ENCODE data around the gene HLA-E. TPM values are rescaled to one million over a fixed set of nuclear protein-coding genes. Genes with fewer than 3 reads are reported as not detected.

Gene HLA-E
- total and polyA plus RNA-seq, 2 of the 13 experiments (the other 11 are each of a cell fraction or from before 2014, with no cell fraction given): 45.2 to 90.4 TPM

DNA sequence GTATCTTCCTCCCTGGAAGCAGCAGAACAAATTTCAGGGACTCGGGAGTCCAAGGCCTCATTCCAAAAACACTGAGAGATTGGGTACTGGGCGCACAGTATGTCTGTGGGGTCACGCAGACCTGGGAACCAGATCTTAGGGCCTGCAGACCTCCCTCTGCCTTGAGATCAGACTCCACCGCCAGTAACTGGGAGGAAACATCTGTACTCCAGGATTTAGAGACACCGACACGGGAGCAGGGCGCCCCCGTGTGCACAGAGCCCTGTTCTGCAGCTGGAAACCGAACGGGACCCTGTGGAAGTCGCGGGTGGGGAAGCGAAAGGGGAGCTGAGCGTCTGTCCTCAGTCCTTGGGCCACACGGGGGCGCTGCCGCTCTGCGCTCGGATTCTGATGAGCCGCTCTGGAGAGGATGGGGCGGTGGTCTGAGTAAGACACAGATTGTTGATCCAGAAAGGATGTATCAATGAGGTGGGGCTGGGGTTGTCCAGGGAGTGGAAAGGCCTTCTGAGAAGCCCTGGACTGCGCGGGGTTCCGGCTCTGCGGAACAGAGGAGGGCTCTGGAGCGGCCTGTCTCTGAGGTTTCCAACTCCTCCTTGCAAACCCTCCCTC lies 35.7 kb upstream of the HLA-E start:
- ATAC-seq: peak; percentile 89
- ChIA-PET POLR2A (no interaction called here), CTCF (ENCODE audit: low intra/inter-chr PET ratio, low total read pairs) (interaction anchor here (0.8 to 1.6 kb wide), 6 partner anchors 28 to 96 kb away, joined by 3 to 9 read pairs (median 3); no protein-coding TSS in a partner anchor)
- intact Hi-C loops (cut with micrococcal nuclease; ENCODE audit: unreplicated experiment) (no loop called here), in situ Hi-C loops (cut with HindIII; ENCODE audit: extremely low pct_ligation_motif_present, low pct_unique_long_range_greater_than_20kb) (loop anchor here (25.0 kb wide), 1 partner anchor 634 kb away; no protein-coding TSS in a partner anchor)
- FAIRE-seq: peak; percentile 73
- no peak overlapping the region for H3K27ac ChIP-seq (ENCODE audit: extremely low read length, insufficient read depth, low read length)
- peaks cover 21 to 77% of the 10 kb centered on the region in 2 experiments; a peak in 4 of 5 replicates for H3K27me3 ChIP-seq (ENCODE audit: control insufficient read depth in 1 of 2, insufficient read depth in 2 of 2, low read length in 2 of 2)
- no peaks in the 10 kb centered on the region for H3K9me3 ChIP-seq (ENCODE audit: low read length)
- H2AFZ ChIP-seq (ENCODE audit: low read length): no peak overlapping the region
- no peak overlapping the region for H3K4me3 ChIP-seq (replicated peaks in 1 of 3; ENCODE audit: insufficient read depth in 1 of 3, low read depth in 2 of 3, low read length in 3 of 3)
- H3K79me2 ChIP-seq (ENCODE audit: insufficient read depth, low read length): no peaks in the 10 kb centered on the region
- BruUV-seq (replicated peaks): no TSS peak
- 15% methylated on average over 13 of the region's 26 CpGs for WGBS (ENCODE audit: low lambda C conversion rate)
- no peaks in the 10 kb centered on the region; the same call in 1 of the 2 replicates for H4K20me1 ChIP-seq (ENCODE audit: insufficient read depth, low read length)
- H3K4me2 ChIP-seq (ENCODE audit: low read depth, low read length): peak overlapping the region; percentile 25; the same call in 1 of the 2 replicates
- H3K36me3 ChIP-seq (replicated peaks in 1 of 2; ENCODE audit: control insufficient read depth in 1 of 2, insufficient read depth in 2 of 2, low read length in 2 of 2): no peaks in the 10 kb centered on the region
- H3K9ac ChIP-seq (ENCODE audit: insufficient read depth, low read depth, low read length): no peak overlapping the region
- H3K4me1 ChIP-seq (ENCODE audit: insufficient read depth, low read length): peaks cover 17% of the 10 kb centered on the region
- peak; percentile 84 for DNase-seq (ENCODE audit: low spot score)
- TF ChIP-seq, protein P1, sequence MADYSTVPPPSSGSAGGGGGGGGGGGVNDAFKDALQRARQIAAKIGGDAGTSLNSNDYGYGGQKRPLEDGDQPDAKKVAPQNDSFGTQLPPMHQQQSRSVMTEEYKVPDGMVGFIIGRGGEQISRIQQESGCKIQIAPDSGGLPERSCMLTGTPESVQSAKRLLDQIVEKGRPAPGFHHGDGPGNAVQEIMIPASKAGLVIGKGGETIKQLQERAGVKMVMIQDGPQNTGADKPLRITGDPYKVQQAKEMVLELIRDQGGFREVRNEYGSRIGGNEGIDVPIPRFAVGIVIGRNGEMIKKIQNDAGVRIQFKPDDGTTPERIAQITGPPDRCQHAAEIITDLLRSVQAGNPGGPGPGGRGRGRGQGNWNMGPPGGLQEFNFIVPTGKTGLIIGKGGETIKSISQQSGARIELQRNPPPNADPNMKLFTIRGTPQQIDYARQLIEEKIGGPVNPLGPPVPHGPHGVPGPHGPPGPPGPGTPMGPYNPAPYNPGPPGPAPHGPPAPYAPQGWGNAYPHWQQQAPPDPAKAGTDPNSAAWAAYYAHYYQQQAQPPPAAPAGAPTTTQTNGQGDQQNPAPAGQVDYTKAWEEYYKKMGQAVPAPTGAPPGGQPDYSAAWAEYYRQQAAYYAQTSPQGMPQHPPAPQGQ (CRISPR knock-in tag; IDR thresholded peaks at IDR 0.05; ENCODE audit: borderline replicate concordance): 0 out of 2 replicates have a peak, but pooled peaks have one; percentile 30
- TF ChIP-seq PRPF4 (IDR thresholded peaks at IDR 0.05; ENCODE audit: low read depth, low read length, poor library complexity, severe bottlenecking): no peak
- 0 out of 2 replicates have a peak, but pooled peaks have one; percentile 38 for TF ChIP-seq RFXANK (CRISPR knock-in tag; IDR thresholded peaks at IDR 0.05)
- peak; percentile 89 for TF ChIP-seq XRCC5 (optimal IDR thresholded peaks at IDR 0.05; ENCODE audit: low read length)
- 0 out of 2 replicates have a peak, but pooled peaks have one; percentile 19 for TF ChIP-seq MIER3 (CRISPR knock-in tag; IDR thresholded peaks at IDR 0.05; ENCODE audit: borderline replicate concordance)
- TF ChIP-seq ADNP (CRISPR knock-in tag; IDR thresholded peaks at IDR 0.05): no peak
- TF ChIP-seq SCMH1 (CRISPR knock-in tag; IDR thresholded peaks at IDR 0.05; ENCODE audit: borderline replicate concordance): no peak
- TF ChIP-seq ZNF331 (CRISPR knock-in tag; IDR thresholded peaks at IDR 0.05): 0 out of 2 replicates have a peak, but pooled peaks have one; percentile 27
- peak; percentile 17; the same call in 1 of the 2 replicates for TF ChIP-seq FOSL2 (CRISPR knock-in tag; IDR thresholded peaks at IDR 0.05)
- TF ChIP-seq RNF2 (conservative IDR thresholded peaks at IDR 0.05; ENCODE audit: low read depth): peak; percentile 57; the same call in 1 of the 2 replicates
- TF ChIP-seq, protein P2, sequence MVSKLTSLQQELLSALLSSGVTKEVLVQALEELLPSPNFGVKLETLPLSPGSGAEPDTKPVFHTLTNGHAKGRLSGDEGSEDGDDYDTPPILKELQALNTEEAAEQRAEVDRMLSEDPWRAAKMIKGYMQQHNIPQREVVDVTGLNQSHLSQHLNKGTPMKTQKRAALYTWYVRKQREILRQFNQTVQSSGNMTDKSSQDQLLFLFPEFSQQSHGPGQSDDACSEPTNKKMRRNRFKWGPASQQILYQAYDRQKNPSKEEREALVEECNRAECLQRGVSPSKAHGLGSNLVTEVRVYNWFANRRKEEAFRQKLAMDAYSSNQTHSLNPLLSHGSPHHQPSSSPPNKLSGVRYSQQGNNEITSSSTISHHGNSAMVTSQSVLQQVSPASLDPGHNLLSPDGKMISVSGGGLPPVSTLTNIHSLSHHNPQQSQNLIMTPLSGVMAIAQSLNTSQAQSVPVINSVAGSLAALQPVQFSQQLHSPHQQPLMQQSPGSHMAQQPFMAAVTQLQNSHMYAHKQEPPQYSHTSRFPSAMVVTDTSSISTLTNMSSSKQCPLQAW (CRISPR knock-in tag; IDR thresholded peaks at IDR 0.05): peak; percentile 60; the same call in 1 of the 2 replicates
- no peak for TF ChIP-seq ZNF790 (CRISPR knock-in tag; IDR thresholded peaks at IDR 0.05; ENCODE audit: borderline replicate concordance)
- TF ChIP-seq, protein P3, sequence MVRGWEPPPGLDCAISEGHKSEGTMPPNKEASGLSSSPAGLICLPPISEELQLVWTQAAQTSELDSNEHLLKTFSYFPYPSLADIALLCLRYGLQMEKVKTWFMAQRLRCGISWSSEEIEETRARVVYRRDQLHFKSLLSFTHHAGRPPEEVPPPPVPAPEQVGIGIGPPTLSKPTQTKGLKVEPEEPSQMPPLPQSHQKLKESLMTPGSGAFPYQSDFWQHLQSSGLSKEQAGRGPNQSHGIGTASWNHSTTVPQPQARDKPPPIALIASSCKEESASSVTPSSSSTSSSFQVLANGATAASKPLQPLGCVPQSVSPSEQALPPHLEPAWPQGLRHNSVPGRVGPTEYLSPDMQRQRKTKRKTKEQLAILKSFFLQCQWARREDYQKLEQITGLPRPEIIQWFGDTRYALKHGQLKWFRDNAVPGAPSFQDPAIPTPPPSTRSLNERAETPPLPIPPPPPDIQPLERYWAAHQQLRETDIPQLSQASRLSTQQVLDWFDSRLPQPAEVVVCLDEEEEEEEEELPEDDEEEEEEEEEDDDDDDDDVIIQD (CRISPR knock-in tag; IDR thresholded peaks at IDR 0.05; ENCODE audit: low read depth): 0 out of 2 replicates have a peak, but pooled peaks have one; percentile 14
- TF ChIP-seq ZFX (CRISPR knock-in tag; IDR thresholded peaks at IDR 0.05; ENCODE audit: low read depth): peak; percentile 25; the same call in 1 of the 2 replicates
- peak; percentile 33; the same call in 1 of the 2 replicates for TF ChIP-seq GABPB1 (CRISPR knock-in tag; IDR thresholded peaks at IDR 0.05)
- TF ChIP-seq, protein P4, sequence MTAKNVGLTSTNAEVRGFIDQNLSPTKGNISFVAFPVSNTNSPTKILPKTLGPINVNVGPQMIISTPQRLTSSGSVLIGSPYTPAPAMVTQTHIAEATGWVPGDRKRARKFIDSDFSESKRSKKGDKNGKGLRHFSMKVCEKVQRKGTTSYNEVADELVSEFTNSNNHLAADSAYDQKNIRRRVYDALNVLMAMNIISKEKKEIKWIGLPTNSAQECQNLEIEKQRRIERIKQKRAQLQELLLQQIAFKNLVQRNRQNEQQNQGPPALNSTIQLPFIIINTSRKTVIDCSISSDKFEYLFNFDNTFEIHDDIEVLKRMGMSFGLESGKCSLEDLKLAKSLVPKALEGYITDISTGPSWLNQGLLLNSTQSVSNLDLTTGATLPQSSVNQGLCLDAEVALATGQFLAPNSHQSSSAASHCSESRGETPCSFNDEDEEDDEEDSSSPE (CRISPR knock-in tag; IDR thresholded peaks at IDR 0.05): 0 out of 2 replicates have a peak, but pooled peaks have one; percentile 29
- TF ChIP-seq, protein P5, sequence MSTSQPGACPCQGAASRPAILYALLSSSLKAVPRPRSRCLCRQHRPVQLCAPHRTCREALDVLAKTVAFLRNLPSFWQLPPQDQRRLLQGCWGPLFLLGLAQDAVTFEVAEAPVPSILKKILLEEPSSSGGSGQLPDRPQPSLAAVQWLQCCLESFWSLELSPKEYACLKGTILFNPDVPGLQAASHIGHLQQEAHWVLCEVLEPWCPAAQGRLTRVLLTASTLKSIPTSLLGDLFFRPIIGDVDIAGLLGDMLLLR (CRISPR knock-in tag; IDR thresholded peaks at IDR 0.05): no peak
